IMR-90 (cell line): ENCODE results near the gene ASS1. TPM values are rescaled to one million over a fixed set of nuclear protein-coding genes. Genes with fewer than 3 reads are reported as not detected.

ENCODE experiments used
- ATAC-seq: fragments of 200-7000 bp; cut with Tn5 transposase; 2 replicates; pipeline ENCODE4 v1.9.1; 2020; ENCODE audit warnings: low read depth, mild to moderate bottlenecking, moderate library complexity
- BruUV-seq: library from RNA; stranded (reverse); fragments of 400-500 nt; replicated peaks from 2 replicates; lab custom pipeline; 2021; lab: Mats Ljungman, UMichigan
- CTCF ChIA-PET: fragments of 300-600 bp; formaldehyde crosslinking; extraction: SDS; loops from one replicate; lab custom pipeline; 2021; ENCODE audit warnings: antibody characterized with exemption; lab: Yijun Ruan, JAX
- POLR2A ChIA-PET: fragments of 300-600 bp; sonication (Branson Sonifier 250); formaldehyde crosslinking; loops from one replicate; lab custom pipeline; 2022; ENCODE audit warnings: antibody characterized with exemption; ENCODE audit not compliant: unreplicated experiment; lab: Charles Lee
- DNase-seq: peaks from one replicate; pipeline ENCODE4 v3.0.0; 2013
- H2AFZ ChIP-seq: replicated peaks from 2 replicates; pipeline ENCODE3; 2013; ENCODE audit warnings: low read length, mild to moderate bottlenecking; ENCODE audit not compliant: poor library complexity
- H2AK5ac ChIP-seq: 2 replicates; pipeline ENCODE4 v1.6.1; 2013; ENCODE audit warnings: low read depth, low read length, inconsistent platforms
- H2AK9ac ChIP-seq: replicated peaks from 2 replicates; pipeline ENCODE3; 2013; ENCODE audit warnings: mild to moderate bottlenecking, low read depth, low read length, moderate library complexity; ENCODE audit not compliant: poor library complexity
- H2BK120ac ChIP-seq: 2 replicates; pipeline ENCODE4 v1.6.1; 2013; ENCODE audit warnings: low read depth, low read length, inconsistent platforms
- H2BK15ac ChIP-seq: 3 replicates; pipeline ENCODE4 v1.6.1; 2013; ENCODE audit warnings: low read depth, low read length, inconsistent platforms
- H2BK20ac ChIP-seq: 2 replicates; pipeline ENCODE4 v1.6.1; 2013; ENCODE audit warnings: low read depth, mild to moderate bottlenecking, inconsistent platforms, low read length, moderate library complexity
- H2BK5ac ChIP-seq: 2 replicates; pipeline ENCODE4 v1.6.1; 2013; ENCODE audit warnings: mild to moderate bottlenecking, low read depth, low read length, inconsistent platforms; ENCODE audit not compliant: poor library complexity, severe bottlenecking
- H3K14ac ChIP-seq: replicated peaks from 2 replicates; pipeline ENCODE4 v1.6.1; 2013; ENCODE audit warnings: low read depth, low read length, inconsistent platforms
- H3K18ac ChIP-seq: 2 replicates; pipeline ENCODE4 v1.6.1; 2013; ENCODE audit warnings: low read depth, low read length, control low read depth
- H3K23ac ChIP-seq: 2 replicates; pipeline ENCODE4 v1.6.1; 2013; ENCODE audit warnings: low read depth, low read length, inconsistent platforms
- H3K27ac ChIP-seq: 2 replicates; pipeline ENCODE4 v1.5.1; 2013; ENCODE audit warnings: mild to moderate bottlenecking, control low read depth, low read length; ENCODE audit not compliant: insufficient read depth
- H3K27me3 ChIP-seq: 2 replicates; pipeline ENCODE4 v1.6.1; 2013; ENCODE audit warnings: low read length; ENCODE audit not compliant: control insufficient read depth, insufficient read depth
- H3K36me3 ChIP-seq: 2 replicates; pipeline ENCODE4 v1.6.1; 2013; ENCODE audit warnings: low read length, mixed read lengths; ENCODE audit not compliant: control insufficient read depth, insufficient read depth
- H3K4ac ChIP-seq: 2 replicates; pipeline ENCODE4 v1.6.1; 2013; ENCODE audit warnings: low read depth, low read length, inconsistent platforms
- H3K4me1 ChIP-seq: 2 replicates; pipeline ENCODE4 v1.6.1; 2013; ENCODE audit warnings: low read length, mixed read lengths; ENCODE audit not compliant: control insufficient read depth, insufficient read depth
- H3K4me2 ChIP-seq: 2 replicates; pipeline ENCODE4 v1.6.1; 2013; ENCODE audit warnings: low read depth, mild to moderate bottlenecking, control low read depth, low read length, moderate library complexity
- H3K4me3 ChIP-seq: 2 replicates; pipeline ENCODE4 v1.5.1; 2013; ENCODE audit warnings: low read depth, mild to moderate bottlenecking, control low read depth, low read length, moderate library complexity; ENCODE audit not compliant: insufficient read depth
- H3K56ac ChIP-seq: 2 replicates; pipeline ENCODE4 v1.6.1; 2013; ENCODE audit warnings: low read length, inconsistent platforms; ENCODE audit not compliant: insufficient read depth; ENCODE audit errors: extremely low read depth
- H3K79me1 ChIP-seq, 2 experiments: 2 replicates each; pipeline ENCODE4 v1.6.1; 2013; ENCODE audit warnings: low read length in 2 of 2, inconsistent platforms in 1 of 2, low read depth in 1 of 2
- H3K9ac ChIP-seq: 2 replicates; pipeline ENCODE4 v1.6.1; 2013; ENCODE audit warnings: low read depth, low read length, control low read depth
- H3K9me1 ChIP-seq: 2 replicates; pipeline ENCODE4 v1.6.1; 2013; ENCODE audit warnings: low read length, inconsistent platforms; ENCODE audit not compliant: insufficient read depth
- H3K9me3 ChIP-seq: 2 replicates; pipeline ENCODE4 v1.6.1; 2013; ENCODE audit warnings: low read length; ENCODE audit not compliant: control insufficient read depth, insufficient read depth
- H4K20me1 ChIP-seq: 2 replicates; pipeline ENCODE4 v1.6.1; 2013; ENCODE audit warnings: low read length, inconsistent platforms; ENCODE audit not compliant: insufficient read depth
- H4K5ac ChIP-seq: 2 replicates; pipeline ENCODE4 v1.6.1; 2013; ENCODE audit warnings: mild to moderate bottlenecking, low read depth, low read length, control low read depth
- H4K8ac ChIP-seq, 2 experiments: 2 replicates each; pipeline ENCODE4 v1.6.1; 2013; ENCODE audit warnings: low read depth in 2 of 2, low read length in 2 of 2, control low read depth in 1 of 2, inconsistent platforms in 1 of 2
- H4K91ac ChIP-seq: 2 replicates; pipeline ENCODE4 v1.6.1; 2013; ENCODE audit warnings: low read depth, low read length, inconsistent platforms; ENCODE audit not compliant: insufficient read depth
- CEBPB ChIP-seq: IDR thresholded peaks from 2 replicates; pipeline ENCODE4 v1.6.1; 2012; ENCODE audit warnings: low read depth, low read length, improper control_type of control experiment
- RAD21 ChIP-seq: IDR thresholded peaks from 2 replicates; pipeline ENCODE4 v1.6.1; 2012; ENCODE audit warnings: low read length, improper control_type of control experiment
- WGBS, 2 experiments: methylation state at CpG; one replicate each; pipeline versions ENCODE4 v1.1.5 to v1.1.7; 2013; ENCODE audit warnings: missing lambda C conversion rate in 2 of 2; ENCODE audit not compliant: insufficient read length in 1 of 2; ENCODE audit errors: extremely low coverage in 2 of 2; 5-methylcytosine and 5-hydroxymethylcytosine counted together
- dilution Hi-C: fragments of 300-500 bp; cut with HindIII; formaldehyde crosslinking; loops from one replicate; pipeline ENCODE4 v1.14.3; 2018; ENCODE audit warnings: low sequenced_read_pairs; ENCODE audit not compliant: unreplicated experiment
- in situ Hi-C: fragments of 300-500 bp; cut with MboI; formaldehyde crosslinking; loops from 3 replicates; pipeline ENCODE4 v1.14.3; 2019; ENCODE audit warnings: low sequenced_read_pairs, inconsistent platforms, mixed read lengths
- intact Hi-C: fragments of 100-400 bp; cut with micrococcal nuclease; formaldehyde crosslinking; loops from 2 replicates; pipeline ENCODE4 v1.10.0; 2022
- polyA plus RNA-seq, 3 experiments: library from polyadenylated mRNA; depleted of rRNA; stranded (reverse); fragments of >200 nt; gene quantifications; 2 replicates each; pipeline ENCODE4 v1.2.3, GENCODE V29; 2012; ENCODE audit warnings: low replicate concordance in 1 of 3
- total RNA-seq: library from RNA; depleted of rRNA; stranded (reverse); fragments of >200 nt; gene quantifications from 2 replicates; pipeline ENCODE4 v1.2.3, GENCODE V29; 2012

Gene ASS1
- total and polyA plus RNA-seq, 2 of the 4 experiments (the other 2 are of a cell fraction) = 39.6 to 41.9 TPM

GRCh38 chr9:130522233-130522808 lies 77.6 kb downstream of the ASS1 start:
- no peak overlapping the region for H2AFZ ChIP-seq
- no peak overlapping the region for H2AK5ac ChIP-seq
- no peaks in the 10 kb centered on the region for H3K9me3 ChIP-seq
- no peak overlapping the region for H2BK20ac ChIP-seq
- peaks cover 46% of the 10 kb centered on the region for H3K27me3 ChIP-seq
- intact Hi-C loops (no loop called here), dilution Hi-C loops (no loop called here), in situ Hi-C loops (no loop called here)
- no peak overlapping the region for H3K18ac ChIP-seq
- no TSS peak for BruUV-seq
- H3K14ac ChIP-seq = no peak overlapping the region
- TF ChIP-seq RAD21 = no peak
- TF ChIP-seq CEBPB = no peak
- no peak overlapping the region for H2BK15ac ChIP-seq
- ATAC-seq = no peak
- no peak overlapping the region for H2BK120ac ChIP-seq
- CTCF ChIA-PET = no interaction called here
- H3K36me3 ChIP-seq = no peaks in the 10 kb centered on the region
- no peaks in the 10 kb centered on the region for H3K4me1 ChIP-seq
- H4K20me1 ChIP-seq = no peaks in the 10 kb centered on the region
- no peak overlapping the region for H2AK9ac ChIP-seq
- H4K8ac ChIP-seq = no peak overlapping the region
- no peak overlapping the region for H2BK5ac ChIP-seq
- no peak overlapping the region for H3K4me3 ChIP-seq
- no peaks in the 10 kb centered on the region for H3K9me1 ChIP-seq
- no peak overlapping the region for H3K56ac ChIP-seq
- no peak overlapping the region for H3K4ac ChIP-seq
- no peak for DNase-seq
- H3K79me1 ChIP-seq = no peaks in the 10 kb centered on the region
- H4K91ac ChIP-seq = no peak overlapping the region
- no peak overlapping the region for H4K5ac ChIP-seq
- H3K27ac ChIP-seq = no peak overlapping the region
- H3K9ac ChIP-seq = no peak overlapping the region
- no peak overlapping the region for H3K4me2 ChIP-seq
- no peak overlapping the region for H3K23ac ChIP-seq
- POLR2A ChIA-PET = no interaction called here
- no CpG with 5 or more reads among the region's 7 CpGs for WGBS, 2 experiments
